Ishikawa (cell line): Measurements from ENCODE around the gene MRPS33.

Experiments used
- CEBPB ChIP-seq: IDR thresholded peaks from 2 replicates; pipeline ENCODE4 v1.6.1; 2012
- CREB1 ChIP-seq: IDR thresholded peaks from 2 replicates; pipeline ENCODE4 v1.6.1; 2012; ENCODE audit warnings: low read depth
- EGR1 ChIP-seq: IDR thresholded peaks from 2 replicates; pipeline ENCODE4 v1.6.1; 2012
- EP300 ChIP-seq: IDR thresholded peaks from 2 replicates; pipeline ENCODE4 v1.6.1; 2012; ENCODE audit warnings: borderline replicate concordance
- FOXM1 ChIP-seq: IDR thresholded peaks from 2 replicates; pipeline ENCODE4 v1.6.1; 2012; ENCODE audit warnings: low read depth, borderline replicate concordance
- MAX ChIP-seq: IDR thresholded peaks from 2 replicates; pipeline ENCODE4 v1.6.1; 2012
- NFIC ChIP-seq: IDR thresholded peaks from 2 replicates; pipeline ENCODE4 v1.6.1; 2012
- RAD21 ChIP-seq: IDR thresholded peaks from 2 replicates; pipeline ENCODE4 v1.6.1; 2012; ENCODE audit warnings: low read depth
- REST ChIP-seq: IDR thresholded peaks from 2 replicates; pipeline ENCODE4 v1.6.1; 2012; ENCODE audit warnings: low read depth, mild to moderate bottlenecking
- TAF1 ChIP-seq: IDR thresholded peaks from 2 replicates; pipeline ENCODE4 v1.6.1; 2012; ENCODE audit warnings: low read depth, mild to moderate bottlenecking
- TCF12 ChIP-seq: IDR thresholded peaks from 2 replicates; pipeline ENCODE4 v1.6.1; 2012; ENCODE audit warnings: low read depth
- TEAD4 ChIP-seq: IDR thresholded peaks from 2 replicates; pipeline ENCODE4 v1.6.1; 2012
- USF1 ChIP-seq: IDR thresholded peaks from 2 replicates; pipeline ENCODE4 v1.6.1; 2012
- YY1 ChIP-seq: IDR thresholded peaks from 2 replicates; pipeline ENCODE4 v1.6.1; 2012; ENCODE audit warnings: low read depth
- ZBTB7A ChIP-seq: IDR thresholded peaks from 2 replicates; pipeline ENCODE4 v1.6.1; 2012; ENCODE audit warnings: low read depth

MRPS33 gene

GRCh38 chr7:141023295-141023694, 8.5 kb upstream of the MRPS33 start:
- TF ChIP-seq MAX (no peak), REST (no peak), RAD21 (no peak), EGR1 (no peak), ZBTB7A (no peak), FOXM1 (no peak), NFIC (no peak), YY1 (no peak), TEAD4 (no peak), EP300 (no peak), CEBPB (no peak), USF1 (no peak), TCF12 (no peak), CREB1 (no peak), TAF1 (no peak)

GRCh38 chr7:141017555-141017954, 2.8 kb upstream of the MRPS33 start:
- TF ChIP-seq RAD21 = no peak
- no peak for TF ChIP-seq TEAD4
- TF ChIP-seq TAF1 = no peak
- TF ChIP-seq CREB1 = no peak
- TF ChIP-seq MAX = no peak
- TF ChIP-seq NFIC = no peak
- no peak for TF ChIP-seq CEBPB
- no peak for TF ChIP-seq ZBTB7A
- no peak for TF ChIP-seq YY1

- TF ChIP-seq TAF1 (no peak), EP300 (no peak), EGR1 (no peak), CREB1 (no peak), NFIC (no peak), TCF12 (no peak)
Observed at GRCh38 chr7:141016349-141016748, 1.6 kb upstream of the MRPS33 start.

- TF ChIP-seq TEAD4 (no peak), REST (no peak), EP300 (no peak), NFIC (no peak), ZBTB7A (no peak), FOXM1 (no peak), USF1 (no peak), TCF12 (no peak), CEBPB (no peak), TAF1 (no peak), RAD21 (no peak), CREB1 (no peak), MAX (no peak), EGR1 (no peak), YY1 (no peak)
Observed at GRCh38 chr7:141014125-141014523, 628 bp downstream of the MRPS33 start.

- TF ChIP-seq EP300 (no peak), RAD21 (no peak), TAF1 (no peak), NFIC (no peak)
Observed at GRCh38 chr7:141013345-141013715, 1.4 kb downstream of the MRPS33 start.

- TF ChIP-seq REST = no peak
- TF ChIP-seq TEAD4 = no peak
- no peak for TF ChIP-seq RAD21
- no peak for TF ChIP-seq MAX
- TF ChIP-seq TAF1 = no peak
Observed at GRCh38 chr7:141012696-141013344, 1.9 kb downstream of the MRPS33 start.
